Omental fat pad (tissue), 4 donors: ENCODE measurements around the gene CKAP2L. TPM values are rescaled to one million over a fixed set of nuclear protein-coding genes. Genes with fewer than 3 reads are reported as not detected.

Experiments
- ATAC-seq: fragments of 150-250 bp; one replicate; pipeline ENCODE4 v1.9.1; 2016; ENCODE audit warnings: mild to moderate bottlenecking, moderate library complexity; ENCODE audit not compliant: low FRiP score
- DNase-seq: peaks from one replicate; pipeline ENCODE4 v3.0.0-alpha.2; 2019; ENCODE audit warnings: low spot score
- CTCF ChIP-seq, 3 donors: fragments of 450-650 bp; IDR thresholded peaks; one replicate each; pipeline ENCODE4 v1.5.1; 2016 to 2017; ENCODE audit warnings: antibody characterized with exemption in 3 of 3, mild to moderate bottlenecking in 3 of 3, moderate library complexity in 2 of 3
- total RNA-seq, 4 donors: library from RNA; depleted of rRNA; stranded (reverse); fragments of >200 nt; gene quantifications; one replicate each; pipeline ENCODE4 v1.1.0, GENCODE V29; 2016

The CKAP2L gene
- total RNA-seq, 4 donors from 2014 or later: 0.13 to 3.8 (median 0.16) TPM; not detected in 1

GRCh38 chr2:112750560-112750843, 13.9 kb downstream of the CKAP2L start:
- no peak for ATAC-seq
- no peak for TF ChIP-seq CTCF (IDR thresholded peaks at IDR 0.05)
- DNase-seq: no peak

GRCh38 chr2:112749755-112750559, 14.5 kb downstream of the CKAP2L start:
- DNase-seq (peak; percentile 42), ATAC-seq (peak; percentile 64)
- peak in 2 of 3 donors; percentile 42 to 67 for TF ChIP-seq CTCF (IDR thresholded peaks at IDR 0.05)

GRCh38 chr2:112740527-112740926, 23.9 kb downstream of the CKAP2L start:
- DNase-seq (no peak), ATAC-seq (no peak)
- TF ChIP-seq CTCF (IDR thresholded peaks at IDR 0.05): no peak

GRCh38 chr2:112737542-112738232, 26.7 kb downstream of the CKAP2L start:
- ATAC-seq (no peak), DNase-seq (no peak)
- TF ChIP-seq CTCF (IDR thresholded peaks at IDR 0.05): no peak

GRCh38 chr2:112733871-112734270, 30.5 kb downstream of the CKAP2L start:
- TF ChIP-seq CTCF (IDR thresholded peaks at IDR 0.05): no peak
- ATAC-seq: no peak

GRCh38 chr2:112733456-112733855, 31.0 kb downstream of the CKAP2L start:
- DNase-seq: no peak
- no peak for ATAC-seq
- no peak for TF ChIP-seq CTCF (IDR thresholded peaks at IDR 0.05)

More at GRCh38 chr2:112733871-112734270, 30.5 kb downstream of the CKAP2L start:
- no peak for DNase-seq

GRCh38 chr2:112731479-112731878, 32.9 kb downstream of the CKAP2L start:
- no peak for DNase-seq
- TF ChIP-seq CTCF (IDR thresholded peaks at IDR 0.05): no peak
- no peak for ATAC-seq
